Pancreas (tissue), 10 donors: ENCODE results near the gene AKAP8. TPM values are rescaled to one million over a fixed set of nuclear protein-coding genes. Genes with fewer than 3 reads are reported as not detected.

ENCODE experiments used
- ATAC-seq, 4 donors: fragments of 200-7000 bp; cut with Tn5 transposase; one replicate each; pipeline versions ENCODE4 v1.8.0 to v1.9.1; 2020; ENCODE audit warnings: mild to moderate bottlenecking in 4 of 4, moderate library complexity in 4 of 4
- DNase-seq, 6 donors: peaks; one replicate each; pipeline ENCODE4 v3.0.0-alpha.2; 2020
- FAIRE-seq: peaks from 2 replicates; lab custom pipeline; 2012; peaks lifted over from hg19 to GRCh38; lab: Jason Lieb, UNC
- H3K27ac ChIP-seq, 4 donors: fragments of 200-600 bp; sonication (generic); 1 replicate in 3 of 4; 2 replicates in 1 of 4; pipeline versions ENCODE4 v1.5.0 to v1.8.0; 2020
- H3K27me3 ChIP-seq, 4 donors: fragments of 200-600 bp; one replicate each; pipeline ENCODE4 v1.8.0; 2021
- H3K36me3 ChIP-seq, 3 donors: fragments of 200-600 bp; sonication (generic) in 1 of 3; one replicate each; pipeline versions ENCODE4 v1.5.0 to v1.8.0; 2020 to 2021
- H3K4me1 ChIP-seq, 3 donors: fragments of 200-600 bp; one replicate each; pipeline ENCODE4 v1.8.0; 2021
- H3K4me3 ChIP-seq, 4 donors: fragments of 200-600 bp; sonication (generic) in 2 of 4; one replicate each; pipeline versions ENCODE4 v1.5.0 to v1.8.0; 2020 to 2021
- H3K9me3 ChIP-seq, 4 donors: fragments of 200-600 bp; one replicate each; pipeline ENCODE4 v1.8.0; 2021
- WGBS, 2 donors: extraction: QIAGEN DNeasy Blood & Tissue Kit; methylation state at CpG; one replicate each; pipeline ENCODE4 v1.1.7; 2013; 5-methylcytosine and 5-hydroxymethylcytosine counted together
- intact Hi-C, 3 donors: fragments of 100-400 bp; cut with DNase I; formaldehyde crosslinking; loops; one replicate each; pipeline versions ENCODE4 v1.11.1 to v1.14.2; 2022
- polyA plus RNA-seq, 2 donors: library from polyadenylated mRNA; stranded (reverse); fragments of 200-250 nt; gene quantifications; one replicate each; pipeline ENCODE4 v1.2.3, GENCODE V29; 2013
- total RNA-seq, 6 donors: library from RNA; stranded (reverse); fragmentation: NEBNext Ultra II Directional in 4 of 6; extraction: Animal tissue kit (Norgen Biotek cat#: 25700) in 4 of 6; gene quantifications; one replicate each; pipeline versions ENCODE4 v1.2.1 to v1.2.4, GENCODE V29; 2021 to 2023
- TF ChIP-seq, protein P1 (sequence below), 4 donors: fragments of 200-600 bp; sonication (generic) in 3 of 4; IDR thresholded peaks; one replicate each; pipeline versions ENCODE4 v1.5.0 to v1.8.0; 2021; ENCODE audit warnings: antibody characterized with exemption in 4 of 4
- donor health status: healthy with polysubstance abuse.
- donor health status: DM: no; HTN: no; CAD: no; lungs with moderate emphysema.
- donor health status: DM: no; HTN: no; CAD: no.
- donor health status: control.
- donor health status: control.
- donor health status: Bipolar disorder and iron deficiency.
- donor health status: DM: yes; HTN: yes; CAD: no.
- donor health status: DM: no; HTN: no; CAD: no.
- donor health status: DM: no; HTN: no; CAD: no.
- donor health status: DM: yes; HTN: yes; CAD: no.

AKAP8 gene
- total RNA-seq (10 to 100 TPM; 14.7 to 23.1 (median 16.5) TPM), polyA plus RNA-seq (10 to 100 TPM; 23.5 to 25.9 TPM)

DNA sequence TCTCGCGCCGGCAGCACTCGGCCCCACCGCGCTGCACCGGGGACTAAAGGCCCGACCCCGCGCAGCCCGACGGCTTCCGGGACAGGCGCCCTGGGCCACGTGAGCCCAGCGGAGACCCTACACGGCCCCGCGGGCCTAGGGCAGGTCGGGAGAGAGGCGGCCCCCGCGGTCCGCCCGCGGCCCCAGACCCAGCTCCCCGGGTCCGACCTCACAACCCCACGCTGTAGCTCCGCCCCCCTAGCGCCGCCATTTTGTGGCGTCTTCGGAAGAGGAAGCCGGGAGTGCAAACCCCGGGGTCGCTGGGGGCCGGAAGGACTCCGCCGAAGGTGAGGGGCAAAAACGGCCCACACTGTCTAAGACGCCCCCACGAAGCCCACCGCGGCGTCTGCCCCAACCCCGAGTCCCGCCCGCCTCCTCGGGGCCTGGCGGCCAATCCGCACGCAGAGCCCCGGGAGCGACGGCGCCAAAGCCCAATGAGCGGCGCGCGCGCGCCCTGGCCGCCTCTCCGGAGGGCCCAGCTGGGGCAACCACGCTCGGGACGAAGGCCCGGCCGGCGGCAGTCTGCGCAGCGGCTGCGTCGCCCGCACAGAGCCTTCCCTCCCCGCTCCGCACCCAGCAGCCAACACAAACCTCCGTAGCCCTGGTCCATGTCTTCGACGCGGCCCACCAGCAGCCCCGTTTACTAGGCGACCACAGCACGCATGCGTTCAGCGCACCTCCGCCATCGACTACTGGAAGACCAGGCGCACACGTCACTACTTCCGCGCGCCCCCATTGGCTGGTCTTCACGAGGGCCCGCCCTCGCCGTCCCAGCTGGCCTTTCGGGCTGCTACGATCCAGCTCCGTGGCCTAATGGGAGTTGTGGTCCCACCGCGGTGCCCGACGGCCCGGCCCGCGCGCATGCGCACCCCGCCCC, at the start of gene AKAP8:
AKAP8 (minus strand) TSS at position 705 of the 916 bp plus-strand sequence; CDS start at position 649, 56 bp downstream.
- H3K4me3 ChIP-seq, result peak within 1 kb of the TSS; percentile 91 to 99 (median 96)
- peaks cover 0 to 15% (median 0%) of the 10 kb centered on the region in 3 donors for H3K4me1 ChIP-seq
- no peaks in the 10 kb centered on the region for H3K27me3 ChIP-seq
- H3K36me3 ChIP-seq, result no peaks in the 10 kb centered on the region
- H3K27ac ChIP-seq, result peak within 1 kb of the TSS; percentile 88 to 97 (median 94)
- peak; percentile 97 to 100 (median 98) for DNase-seq
- no peaks in the 10 kb centered on the region for H3K9me3 ChIP-seq
- WGBS, 2 donors, result 0 to 1% methylated on average over 76 to 111 of the region's 111 CpGs
- no peak for FAIRE-seq
- TF ChIP-seq, protein P1, sequence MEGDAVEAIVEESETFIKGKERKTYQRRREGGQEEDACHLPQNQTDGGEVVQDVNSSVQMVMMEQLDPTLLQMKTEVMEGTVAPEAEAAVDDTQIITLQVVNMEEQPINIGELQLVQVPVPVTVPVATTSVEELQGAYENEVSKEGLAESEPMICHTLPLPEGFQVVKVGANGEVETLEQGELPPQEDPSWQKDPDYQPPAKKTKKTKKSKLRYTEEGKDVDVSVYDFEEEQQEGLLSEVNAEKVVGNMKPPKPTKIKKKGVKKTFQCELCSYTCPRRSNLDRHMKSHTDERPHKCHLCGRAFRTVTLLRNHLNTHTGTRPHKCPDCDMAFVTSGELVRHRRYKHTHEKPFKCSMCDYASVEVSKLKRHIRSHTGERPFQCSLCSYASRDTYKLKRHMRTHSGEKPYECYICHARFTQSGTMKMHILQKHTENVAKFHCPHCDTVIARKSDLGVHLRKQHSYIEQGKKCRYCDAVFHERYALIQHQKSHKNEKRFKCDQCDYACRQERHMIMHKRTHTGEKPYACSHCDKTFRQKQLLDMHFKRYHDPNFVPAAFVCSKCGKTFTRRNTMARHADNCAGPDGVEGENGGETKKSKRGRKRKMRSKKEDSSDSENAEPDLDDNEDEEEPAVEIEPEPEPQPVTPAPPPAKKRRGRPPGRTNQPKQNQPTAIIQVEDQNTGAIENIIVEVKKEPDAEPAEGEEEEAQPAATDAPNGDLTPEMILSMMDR (IDR thresholded peaks at IDR 0.05), result no peak
- ATAC-seq, result peak; percentile 92 to 97 (median 94)
- intact Hi-C loops, result no loop called here

DNA sequence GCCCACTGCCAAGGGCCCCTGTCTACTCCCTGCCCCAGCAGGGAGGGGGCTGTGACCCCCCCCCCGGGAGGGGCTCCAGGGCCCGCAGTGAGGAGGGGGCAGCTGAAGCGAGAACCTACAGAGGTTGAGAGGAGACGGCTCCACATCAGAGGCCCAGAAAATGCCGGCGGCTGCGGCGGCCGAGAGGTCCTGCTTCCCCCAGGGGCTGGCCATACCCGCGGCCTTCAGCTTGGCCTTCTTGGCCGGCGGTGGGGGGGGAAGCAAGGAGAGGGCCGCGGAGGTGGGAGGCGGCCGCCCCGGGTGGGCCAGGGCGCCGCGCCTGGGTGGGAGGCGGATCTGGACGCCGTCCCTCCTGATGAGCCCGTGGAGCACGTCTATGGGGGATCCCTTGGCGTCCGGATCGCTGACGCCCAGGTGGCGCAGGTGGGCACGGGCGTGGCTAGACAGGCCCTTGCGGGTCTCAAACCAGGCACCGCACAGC, 48.4 kb upstream of the AKAP8 start:
- DNase-seq, result peak in 2 of 6 donors; percentile 28 to 72
- intact Hi-C loops, result no loop called here
- Histone ChIP-seq H3K36me3 (peaks cover 0 to 42% (median 12%) of the 10 kb centered on the region in 3 donors), H3K27ac (no peak overlapping the region), H3K27me3 (no peaks in the 10 kb centered on the region), H3K9me3 (no peaks in the 10 kb centered on the region), H3K4me3 (no peak overlapping the region), H3K4me1 (peaks cover 0 to 14% (median 4%) of the 10 kb centered on the region in 3 donors)
- TF ChIP-seq, protein P1 (IDR thresholded peaks at IDR 0.05), result no peak
- no peak for ATAC-seq
- no peak for FAIRE-seq
- WGBS, 2 donors, result 91 to 92% methylated on average over 35 of the region's 35 CpGs

DNA sequence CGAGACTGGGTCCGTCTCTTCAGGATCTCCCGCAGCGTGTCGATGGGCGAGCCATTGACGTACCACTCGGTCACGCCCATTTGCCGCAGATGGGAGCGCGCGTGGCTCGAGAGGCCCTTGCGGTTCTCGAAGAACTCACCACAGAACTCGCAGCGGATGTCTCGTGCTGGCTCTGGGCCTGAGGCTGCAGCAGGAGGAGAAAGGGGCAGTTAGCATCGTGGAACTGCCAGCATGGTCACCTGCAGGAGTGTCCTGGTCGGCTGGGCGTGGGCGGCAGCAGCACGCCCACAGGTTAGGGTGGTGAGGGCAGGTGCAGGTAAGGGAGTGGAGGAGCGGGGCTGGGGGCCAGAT, 47.7 kb upstream of the AKAP8 start:
- H3K4me3 ChIP-seq, result no peak overlapping the region
- H3K27me3 ChIP-seq, result no peaks in the 10 kb centered on the region
- TF ChIP-seq, protein P1 (IDR thresholded peaks at IDR 0.05), result no peak
- H3K9me3 ChIP-seq, result no peaks in the 10 kb centered on the region
- ATAC-seq (no peak), FAIRE-seq (no peak), DNase-seq (peak in 2 of 6 donors; percentile 33 to 61)
- 97% methylated on average over 25 of the region's 25 CpGs for WGBS, 2 donors
- H3K4me1 ChIP-seq, result peaks cover 0 to 14% (median 4%) of the 10 kb centered on the region in 3 donors
- peaks cover 0 to 44% (median 15%) of the 10 kb centered on the region in 3 donors for H3K36me3 ChIP-seq
- intact Hi-C loops, result no loop called here
- H3K27ac ChIP-seq, result no peak overlapping the region

DNA sequence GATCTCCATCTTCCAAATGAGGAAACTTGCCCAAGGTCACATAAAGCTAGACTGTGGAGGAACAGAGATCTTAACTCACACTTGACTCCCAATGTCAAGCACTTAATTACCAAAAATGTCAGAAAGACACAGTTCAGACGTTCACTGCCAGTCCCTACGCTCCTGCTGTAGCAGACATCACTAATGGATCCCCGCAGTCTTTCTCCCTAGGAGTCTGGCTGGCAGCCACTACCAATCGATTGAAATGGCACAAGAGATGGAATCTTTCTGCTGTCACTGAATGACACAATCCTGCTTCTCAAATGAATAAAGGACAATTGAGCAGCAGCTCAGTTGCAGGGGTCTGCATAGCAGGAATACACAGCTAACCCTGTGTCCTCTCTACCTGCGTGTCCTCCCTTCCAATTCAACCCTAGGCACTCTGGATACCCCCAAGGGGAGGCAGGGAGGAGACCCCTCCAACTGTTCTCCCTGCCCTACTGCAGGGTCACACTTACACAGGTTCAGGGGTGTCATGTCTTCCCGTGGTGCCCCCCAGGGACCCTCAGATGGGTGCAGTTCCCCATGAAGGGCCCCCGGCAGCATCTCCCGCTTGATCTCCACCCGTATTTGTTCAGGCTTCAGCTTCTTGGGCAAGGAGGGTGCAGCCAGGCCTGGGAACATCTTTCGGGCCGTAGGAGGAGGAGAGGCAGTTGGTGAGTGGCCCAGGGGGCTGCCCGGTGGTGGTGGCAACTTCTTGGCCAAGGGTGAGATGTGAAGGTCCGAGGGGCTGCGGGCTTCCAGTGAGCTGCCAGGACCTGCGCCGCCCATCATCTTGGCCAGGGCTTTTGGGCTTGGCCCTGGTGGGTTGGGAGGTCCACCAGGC, 47.1 kb upstream of the AKAP8 start:
- peaks cover 0 to 14% (median 4%) of the 10 kb centered on the region in 3 donors for H3K4me1 ChIP-seq
- no peaks in the 10 kb centered on the region for H3K27me3 ChIP-seq
- 87% methylated on average over 16 of the region's 16 CpGs for WGBS, 2 donors
- H3K4me3 ChIP-seq, result no peak overlapping the region
- ATAC-seq (no peak), FAIRE-seq (no peak), DNase-seq (peak in 1 of 6 donors; percentile 11)
- TF ChIP-seq, protein P1 (IDR thresholded peaks at IDR 0.05), result no peak
- intact Hi-C loops, result no loop called here
- H3K9me3 ChIP-seq, result no peaks in the 10 kb centered on the region
- H3K27ac ChIP-seq, result no peak overlapping the region
- H3K36me3 ChIP-seq, result peaks cover 0 to 44% (median 15%) of the 10 kb centered on the region in 3 donors
